Activated CD8-positive, alpha-beta memory T cell treated with anti-CD3 and anti-CD28 coated beads for 36 hours (primary cell): ENCODE data around the gene SACM1L. TPM values are rescaled to one million over a fixed set of nuclear protein-coding genes. Genes with fewer than 3 reads are reported as not detected.

Experiments used
- CTCF ChIA-PET: fragments of 350-600 bp; sonication (Branson Sonifier 250); formaldehyde crosslinking; loops from one replicate; lab custom pipeline; 2021; ENCODE audit warnings: antibody characterized with exemption; lab: Charles Lee
- POLR2A ChIA-PET: fragments of 350-600 bp; sonication (Branson Sonifier 250); formaldehyde crosslinking; loops from one replicate; lab custom pipeline; 2021; ENCODE audit warnings: antibody characterized with exemption; lab: Charles Lee
- total RNA-seq, 2 experiments: library from RNA; stranded (reverse); gene quantifications; one replicate each; pipeline ENCODE4 v1.2.3, GENCODE V29; 2021

SACM1L gene
- total RNA-seq, 2 experiments from 2014 or later = 89.7 to 103 TPM

GRCh38 chr3:45789235-45789812 is 100.1 kb downstream of the SACM1L start:
- ChIA-PET POLR2A (no interaction called here), CTCF (no interaction called here)

- ChIA-PET POLR2A (no interaction called here), CTCF (no interaction called here)
These were observed 101.4 kb downstream of the SACM1L start for GRCh38 chr3:45790596-45790995.

GRCh38 chr3:45792036-45792435 is 102.8 kb downstream of the SACM1L start:
- POLR2A ChIA-PET = no interaction called here
- CTCF ChIA-PET = no interaction called here

- ChIA-PET POLR2A (no interaction called here), CTCF (no interaction called here)
These were observed 103.4 kb downstream of the SACM1L start for GRCh38 chr3:45792516-45793172.

- POLR2A ChIA-PET = no interaction called here
- CTCF ChIA-PET = no interaction called here
These were observed 104.4 kb downstream of the SACM1L start for GRCh38 chr3:45793482-45794176.

GRCh38 chr3:45794177-45794560 is 105.0 kb downstream of the SACM1L start:
- ChIA-PET CTCF (no interaction called here), POLR2A (no interaction called here)

GRCh38 chr3:45794660-45795059 is 105.5 kb downstream of the SACM1L start:
- POLR2A ChIA-PET = no interaction called here
- CTCF ChIA-PET = no interaction called here

Other genes starting within 250 kb of the SACM1L start
- gene LIMD1, start 94.6 kb upstream of the SACM1L start, total RNA-seq = 10 to 100 TPM; 34.5 to 34.9 TPM
- gene SLC6A20, start 107.1 kb downstream of the SACM1L start, total RNA-seq = under 1 TPM; 0.08 to 0.13 TPM
- gene LZTFL1, start 152.7 kb downstream of the SACM1L start, total RNA-seq = 10 to 100 TPM in 1 of 2 experiments, 1 to 10 TPM in 1; 9.7 to 10.8 TPM
- 1 to 10 TPM; 1.5 to 1.8 TPM for gene CCR9, start 197.1 kb downstream of the SACM1L start, total RNA-seq